ENCODE results near the gene TRAF2.

Gene TRAF2

DNA sequence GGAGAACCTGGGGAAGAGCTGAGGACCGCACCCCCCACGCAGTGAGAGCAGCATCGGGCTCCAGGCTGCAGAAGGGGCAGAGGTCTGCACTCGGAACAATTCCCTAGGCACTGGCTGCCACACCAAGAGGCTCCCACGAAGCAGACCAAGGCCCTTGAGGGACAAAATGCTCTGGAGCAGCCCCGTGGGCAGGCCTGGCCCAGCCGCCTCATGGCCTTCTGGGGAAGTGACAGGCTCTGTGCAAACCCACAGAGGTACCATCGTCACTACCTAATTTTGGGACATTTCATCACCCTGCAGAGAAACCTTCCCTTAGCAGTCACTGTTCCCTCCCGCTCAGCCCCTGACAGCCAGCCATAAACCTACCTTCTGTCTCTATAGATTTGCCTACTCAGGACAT, 42.3 kb downstream of the TRAF2 start:
- H3K36me3 ChIP-seq (ENCODE audit: insufficient read depth, low read length), result peaks cover 12% of the 10 kb centered on the region
- no peaks in the 10 kb centered on the region for H3K79me2 ChIP-seq (ENCODE audit: control insufficient read depth, insufficient read depth, low read length, unreplicated experiment)
- H3K27me3 ChIP-seq (ENCODE audit: insufficient read depth, low read length), result no peaks in the 10 kb centered on the region
- H3K27ac ChIP-seq (ENCODE audit: low read depth, low read length), result no peak overlapping the region
- H3K4me1 ChIP-seq (ENCODE audit: control insufficient read depth, insufficient read depth, low read length, unreplicated experiment), result peaks cover 14% of the 10 kb centered on the region
- no peak overlapping the region for H3K4me3 ChIP-seq (ENCODE audit: low read depth, low read length)
- no peak overlapping the region for H2AFZ ChIP-seq (ENCODE audit: low read length, unreplicated experiment)

DNA sequence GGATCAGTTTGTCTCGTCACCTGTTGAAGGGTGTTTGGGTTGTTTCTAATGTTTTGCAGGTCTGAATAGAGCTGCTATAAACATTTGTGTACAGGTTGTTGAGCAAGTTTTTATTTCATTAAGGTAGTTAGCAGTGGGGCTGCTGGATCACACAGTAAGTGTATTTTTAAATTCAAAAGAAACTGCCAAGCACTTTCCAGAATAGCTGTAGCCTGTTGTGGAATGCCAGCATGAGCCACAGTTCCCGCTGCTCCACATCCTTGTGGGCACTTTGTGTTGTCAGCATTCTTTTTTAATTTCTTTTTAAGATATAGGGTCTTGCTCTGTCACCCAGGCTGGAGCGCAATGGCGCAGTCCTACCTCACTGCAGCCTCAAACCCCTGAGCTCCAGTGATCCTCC, 43.7 kb downstream of the TRAF2 start:
- H3K27ac ChIP-seq (ENCODE audit: low read depth, low read length), result no peak overlapping the region
- peaks cover 14% of the 10 kb centered on the region for H3K4me1 ChIP-seq (ENCODE audit: control insufficient read depth, insufficient read depth, low read length, unreplicated experiment)
- H3K27me3 ChIP-seq (ENCODE audit: insufficient read depth, low read length), result no peaks in the 10 kb centered on the region
- no peak overlapping the region for H2AFZ ChIP-seq (ENCODE audit: low read length, unreplicated experiment)
- H3K4me3 ChIP-seq (ENCODE audit: low read depth, low read length), result no peak overlapping the region
- H3K79me2 ChIP-seq (ENCODE audit: control insufficient read depth, insufficient read depth, low read length, unreplicated experiment), result no peaks in the 10 kb centered on the region
- H3K36me3 ChIP-seq (ENCODE audit: insufficient read depth, low read length), result peaks cover 12% of the 10 kb centered on the region

DNA sequence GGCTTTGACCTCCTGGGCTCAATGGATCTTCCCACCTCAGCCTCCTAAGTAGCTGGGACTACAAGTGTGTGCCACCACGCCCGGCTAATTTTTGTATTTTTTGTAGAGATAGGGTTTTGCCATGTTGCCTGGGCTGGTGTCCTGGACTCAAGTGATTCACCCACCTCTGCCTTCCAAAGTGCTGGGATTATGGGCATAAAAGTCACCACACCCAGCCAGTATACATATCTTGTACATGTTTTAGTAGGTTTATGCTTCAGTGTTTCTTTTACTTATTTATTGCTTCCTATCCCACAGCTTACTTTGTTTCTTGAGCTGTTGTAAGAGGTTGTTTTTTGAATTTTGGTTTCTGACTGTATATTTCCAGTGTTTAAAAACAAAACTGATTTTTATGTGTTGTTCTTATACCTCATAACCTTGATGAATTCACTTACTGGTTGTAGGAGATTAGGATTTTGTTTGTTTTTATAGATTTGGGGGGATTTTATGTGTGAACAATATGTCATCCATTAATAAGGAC, 45.4 kb downstream of the TRAF2 start:
- Histone ChIP-seq H3K79me2 (ENCODE audit: control insufficient read depth, insufficient read depth, low read length, unreplicated experiment) (no peaks in the 10 kb centered on the region), H3K27ac (ENCODE audit: low read depth, low read length) (peak overlapping the region; percentile 88), H3K27me3 (ENCODE audit: insufficient read depth, low read length) (no peaks in the 10 kb centered on the region), H3K36me3 (ENCODE audit: insufficient read depth, low read length) (peaks cover 12% of the 10 kb centered on the region), H3K4me3 (ENCODE audit: low read depth, low read length) (no peak overlapping the region), H2AFZ (ENCODE audit: low read length, unreplicated experiment) (no peak overlapping the region), H3K4me1 (ENCODE audit: control insufficient read depth, insufficient read depth, low read length, unreplicated experiment) (peaks cover 14% of the 10 kb centered on the region)

DNA sequence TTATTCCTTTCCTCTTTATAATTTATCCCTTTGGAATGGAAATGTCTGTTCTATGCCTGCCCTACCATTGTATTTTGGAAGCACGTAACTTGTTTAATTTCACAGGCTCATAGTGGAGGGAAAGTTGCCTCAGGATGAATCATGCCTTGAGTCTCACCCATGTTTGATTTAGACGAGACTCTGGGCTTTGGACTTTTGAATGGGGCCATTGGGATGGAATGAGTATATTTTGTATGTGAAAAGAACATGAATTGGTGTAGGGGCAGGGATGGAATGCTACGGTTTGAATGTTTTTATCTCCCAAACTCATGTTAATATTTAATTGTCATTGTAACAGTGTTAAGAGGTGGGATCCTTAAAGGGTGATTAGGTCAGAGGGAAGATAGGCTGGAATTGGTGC, 48.0 kb downstream of the TRAF2 start:
- peaks cover 13% of the 10 kb centered on the region for H3K36me3 ChIP-seq (ENCODE audit: insufficient read depth, low read length)
- H3K4me3 ChIP-seq (ENCODE audit: low read depth, low read length), result no peak overlapping the region
- peaks cover 5% of the 10 kb centered on the region for H3K4me1 ChIP-seq (ENCODE audit: control insufficient read depth, insufficient read depth, low read length, unreplicated experiment)
- no peaks in the 10 kb centered on the region for H3K79me2 ChIP-seq (ENCODE audit: control insufficient read depth, insufficient read depth, low read length, unreplicated experiment)
- no peak overlapping the region for H2AFZ ChIP-seq (ENCODE audit: low read length, unreplicated experiment)
- no peak overlapping the region for H3K27ac ChIP-seq (ENCODE audit: low read depth, low read length)
- H3K27me3 ChIP-seq (ENCODE audit: insufficient read depth, low read length), result no peaks in the 10 kb centered on the region

DNA sequence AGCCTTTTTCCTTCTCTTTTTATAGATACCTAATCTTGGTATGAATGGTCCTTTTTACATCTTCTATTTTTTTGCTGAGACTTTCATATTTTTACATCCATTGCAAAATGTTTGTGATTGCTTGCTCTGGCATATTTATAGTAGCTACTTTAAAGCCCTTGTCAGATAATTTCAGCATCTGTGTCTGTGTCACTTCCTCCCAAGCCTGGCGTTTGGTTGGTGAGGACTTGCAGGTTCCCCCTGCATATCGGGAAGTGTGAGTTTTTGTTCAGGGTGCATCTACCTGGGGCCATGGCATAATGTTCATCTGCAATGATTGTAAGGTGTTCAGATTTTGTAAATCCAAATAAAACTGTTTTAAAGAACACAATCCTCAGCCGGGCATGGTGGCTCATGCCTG, 49.3 kb downstream of the TRAF2 start:
- Histone ChIP-seq H3K79me2 (ENCODE audit: control insufficient read depth, insufficient read depth, low read length, unreplicated experiment) (peaks cover 6% of the 10 kb centered on the region), H3K36me3 (ENCODE audit: insufficient read depth, low read length) (peaks cover 25% of the 10 kb centered on the region), H2AFZ (ENCODE audit: low read length, unreplicated experiment) (no peak overlapping the region), H3K4me1 (ENCODE audit: control insufficient read depth, insufficient read depth, low read length, unreplicated experiment) (peaks cover 5% of the 10 kb centered on the region), H3K27ac (ENCODE audit: low read depth, low read length) (no peak overlapping the region), H3K27me3 (ENCODE audit: insufficient read depth, low read length) (no peaks in the 10 kb centered on the region), H3K4me3 (ENCODE audit: low read depth, low read length) (no peak overlapping the region)

DNA sequence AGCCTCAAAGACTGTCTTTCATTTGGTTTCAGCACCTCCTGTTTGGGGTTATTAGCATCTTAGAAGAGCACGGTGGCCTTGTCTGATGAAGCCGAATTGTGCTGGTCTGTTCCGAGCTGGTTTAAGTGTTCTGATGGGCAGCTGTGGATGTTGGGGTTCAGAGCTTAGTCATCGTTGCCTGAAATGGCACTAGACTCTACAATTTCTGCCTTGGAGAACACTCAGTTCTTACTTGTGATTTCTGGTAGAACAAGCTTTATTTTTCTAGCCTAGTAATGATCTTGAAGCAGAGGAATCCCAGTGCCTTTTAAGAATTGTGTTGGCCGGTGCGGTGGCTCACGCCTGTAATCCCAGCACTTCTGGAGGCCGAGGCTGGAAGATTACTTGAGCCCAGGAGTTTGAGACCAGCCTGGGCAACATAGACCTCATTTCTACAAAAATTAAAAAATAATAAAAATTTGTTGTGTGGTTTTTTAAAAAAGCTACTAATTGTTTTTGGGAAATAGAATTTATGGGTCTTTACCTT, 50.4 kb downstream of the TRAF2 start:
- peaks cover 29% of the 10 kb centered on the region; the same call in 1 of the 2 replicates for H3K36me3 ChIP-seq (ENCODE audit: insufficient read depth, low read length)
- peaks cover 12% of the 10 kb centered on the region for H3K79me2 ChIP-seq (ENCODE audit: control insufficient read depth, insufficient read depth, low read length, unreplicated experiment)

DNA sequence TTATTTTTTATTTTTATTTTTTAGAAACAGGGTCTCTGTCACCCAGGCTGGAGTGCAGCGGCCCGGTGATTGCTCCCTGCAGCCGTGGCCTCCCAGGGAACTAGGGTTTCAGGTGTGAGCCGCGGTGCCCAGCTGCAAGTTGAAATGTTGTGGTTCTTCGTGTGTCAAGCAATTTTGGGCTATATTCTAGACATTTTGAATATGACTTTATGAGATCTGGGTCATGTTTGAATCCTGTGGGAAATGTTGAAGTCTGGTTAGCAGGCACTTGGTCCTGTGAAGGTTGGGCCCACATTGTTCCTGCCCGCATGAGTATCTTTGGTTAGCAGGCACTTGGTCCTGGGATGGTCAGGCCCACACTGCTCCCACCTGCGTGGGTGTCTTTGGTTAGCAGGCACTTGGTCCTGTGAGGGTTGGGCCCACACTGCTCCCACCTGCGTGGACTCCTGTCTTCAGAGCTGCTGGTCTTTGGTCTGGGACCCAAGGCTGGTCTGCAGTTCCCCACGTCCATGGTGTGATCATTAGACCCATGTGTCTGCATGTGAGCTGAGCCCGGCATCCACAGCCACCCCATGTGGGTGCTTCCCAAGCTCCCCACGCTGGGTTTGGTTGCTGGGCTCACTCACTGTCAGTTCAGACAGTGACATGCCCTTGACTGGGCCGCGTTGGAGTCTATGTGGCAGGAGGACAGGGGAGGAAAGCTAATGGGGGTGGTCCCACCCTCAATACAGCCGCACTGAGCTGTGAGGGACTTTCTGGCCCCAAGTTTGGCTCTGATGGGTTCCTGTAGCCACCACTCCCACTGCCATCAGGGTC, 51.1 kb downstream of the TRAF2 start:
- Histone ChIP-seq H3K27me3 (ENCODE audit: insufficient read depth, low read length) (no peaks in the 10 kb centered on the region), H3K79me2 (ENCODE audit: control insufficient read depth, insufficient read depth, low read length, unreplicated experiment) (peaks cover 16% of the 10 kb centered on the region), H2AFZ (ENCODE audit: low read length, unreplicated experiment) (no peak overlapping the region), H3K4me3 (ENCODE audit: low read depth, low read length) (no peak overlapping the region), H3K4me1 (ENCODE audit: control insufficient read depth, insufficient read depth, low read length, unreplicated experiment) (no peaks in the 10 kb centered on the region), H3K36me3 (ENCODE audit: insufficient read depth, low read length) (peaks cover 36% of the 10 kb centered on the region; the same call in 1 of the 2 replicates), H3K27ac (ENCODE audit: low read depth, low read length) (no peak overlapping the region)

More for the DNA sequence above, 50.4 kb downstream of the TRAF2 start:
- H3K27me3 ChIP-seq (ENCODE audit: insufficient read depth, low read length), result no peaks in the 10 kb centered on the region
- H3K27ac ChIP-seq (ENCODE audit: low read depth, low read length), result no peak overlapping the region
- H2AFZ ChIP-seq (ENCODE audit: low read length, unreplicated experiment), result no peak overlapping the region
- H3K4me3 ChIP-seq (ENCODE audit: low read depth, low read length), result no peak overlapping the region
- peaks cover 3% of the 10 kb centered on the region for H3K4me1 ChIP-seq (ENCODE audit: control insufficient read depth, insufficient read depth, low read length, unreplicated experiment)

DNA sequence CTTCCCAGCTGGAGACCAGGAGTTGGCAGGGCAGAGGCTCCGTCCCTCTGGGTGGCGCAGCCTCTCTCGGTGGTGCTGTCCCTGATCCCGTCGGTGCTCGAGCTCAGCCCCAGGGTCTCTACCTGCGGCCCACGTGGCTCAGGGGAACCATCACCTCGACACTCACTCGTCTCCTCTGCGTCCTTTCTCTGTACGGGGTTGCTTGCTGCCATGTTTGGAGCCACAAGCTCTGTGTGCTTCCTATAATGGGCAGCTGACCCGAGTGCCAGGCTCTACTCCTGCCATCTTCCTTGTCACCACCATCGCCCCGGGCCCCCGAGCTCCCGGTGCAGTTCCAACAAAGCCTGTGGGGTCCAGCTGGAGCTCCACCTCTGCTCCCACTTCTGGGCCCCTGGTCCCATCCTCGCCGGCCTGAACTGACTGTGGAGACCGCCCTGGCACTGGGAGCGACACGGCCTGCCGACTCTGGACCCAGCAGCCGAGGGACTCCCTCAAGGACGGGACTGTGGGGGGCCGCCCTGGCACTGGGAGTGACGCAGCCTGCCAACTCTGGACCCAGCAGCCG, 53.2 kb downstream of the TRAF2 start:
- H3K27me3 ChIP-seq (ENCODE audit: insufficient read depth, low read length), result no peaks in the 10 kb centered on the region
- no peak overlapping the region for H2AFZ ChIP-seq (ENCODE audit: low read length, unreplicated experiment)
- H3K79me2 ChIP-seq (ENCODE audit: control insufficient read depth, insufficient read depth, low read length, unreplicated experiment), result peaks cover 33% of the 10 kb centered on the region
- no peak overlapping the region for H3K4me3 ChIP-seq (ENCODE audit: low read depth, low read length)
- no peak overlapping the region for H3K27ac ChIP-seq (ENCODE audit: low read depth, low read length)
- H3K36me3 ChIP-seq (ENCODE audit: insufficient read depth, low read length), result peaks cover 37% of the 10 kb centered on the region; the same call in 1 of the 2 replicates
- H3K4me1 ChIP-seq (ENCODE audit: control insufficient read depth, insufficient read depth, low read length, unreplicated experiment), result peaks cover 7% of the 10 kb centered on the region

DNA sequence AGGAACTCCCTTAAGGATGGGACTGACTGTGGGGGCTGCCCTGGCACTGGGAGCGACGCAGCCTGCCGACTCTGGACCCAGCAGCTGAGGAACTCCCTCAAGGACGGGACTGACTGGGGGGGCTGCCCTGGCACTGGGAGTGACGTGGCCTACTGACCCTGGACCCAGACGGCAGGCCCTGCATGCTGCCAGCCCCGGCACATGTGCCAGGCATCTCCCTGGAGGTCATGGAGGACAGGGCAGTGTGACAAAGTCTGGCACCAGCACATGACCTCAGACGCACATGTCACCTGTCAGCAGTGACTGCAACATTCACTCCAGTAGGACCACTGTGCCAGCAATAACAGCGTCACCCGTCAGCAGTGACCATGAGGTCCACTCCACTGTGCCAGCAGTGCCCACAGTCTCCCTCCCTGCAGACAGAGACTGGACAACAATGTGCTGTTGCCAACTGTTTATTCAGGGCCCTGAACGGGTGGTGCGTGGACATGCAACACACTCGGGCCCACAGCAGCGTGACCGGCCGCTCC, 53.7 kb downstream of the TRAF2 start:
- peaks cover 7% of the 10 kb centered on the region for H3K4me1 ChIP-seq (ENCODE audit: control insufficient read depth, insufficient read depth, low read length, unreplicated experiment)
- H3K79me2 ChIP-seq (ENCODE audit: control insufficient read depth, insufficient read depth, low read length, unreplicated experiment), result peaks cover 33% of the 10 kb centered on the region
- H3K27ac ChIP-seq (ENCODE audit: low read depth, low read length), result no peak overlapping the region
- H3K4me3 ChIP-seq (ENCODE audit: low read depth, low read length), result no peak overlapping the region
- H3K27me3 ChIP-seq (ENCODE audit: insufficient read depth, low read length), result no peaks in the 10 kb centered on the region
- H3K36me3 ChIP-seq (ENCODE audit: insufficient read depth, low read length), result peaks cover 37% of the 10 kb centered on the region; the same call in 1 of the 2 replicates
- H2AFZ ChIP-seq (ENCODE audit: low read length, unreplicated experiment), result no peak overlapping the region

DNA sequence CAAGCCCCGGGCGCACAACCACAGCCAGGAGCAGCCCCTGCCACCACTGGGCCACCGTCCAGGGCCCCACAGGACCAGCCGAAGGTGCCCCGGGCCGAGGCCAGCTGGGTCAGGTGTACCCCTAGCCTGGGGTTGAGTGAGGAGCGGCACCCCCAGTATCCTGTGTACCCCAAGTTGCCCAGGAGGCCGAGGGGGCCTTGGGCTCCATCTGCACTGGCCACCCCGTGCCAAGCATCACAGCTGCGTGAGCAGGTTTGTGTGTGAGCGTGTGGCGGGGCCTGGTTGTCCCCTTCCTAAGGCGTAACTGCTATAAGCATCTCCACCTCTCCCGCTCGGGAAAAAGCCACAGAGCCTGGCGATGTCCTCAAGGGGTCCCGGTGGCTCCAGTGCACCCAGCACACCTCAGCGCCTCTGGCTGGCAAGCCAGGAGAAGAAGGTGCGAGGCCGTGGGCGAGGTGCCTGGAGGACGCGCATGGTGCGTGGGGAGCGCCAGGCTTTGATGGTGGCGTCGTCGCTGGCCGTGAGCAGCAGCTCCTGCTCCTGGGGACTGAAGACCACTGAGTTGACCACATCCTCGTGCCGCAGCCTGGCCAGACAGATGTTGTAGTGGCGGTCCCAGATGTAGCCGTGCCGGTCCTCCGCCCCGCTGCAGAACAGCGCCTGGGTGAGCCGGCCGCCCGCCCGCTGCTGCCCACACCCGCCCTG, 54.4 kb downstream of the TRAF2 start:
- H3K27me3 ChIP-seq (ENCODE audit: insufficient read depth, low read length), result no peaks in the 10 kb centered on the region
- H3K4me1 ChIP-seq (ENCODE audit: control insufficient read depth, insufficient read depth, low read length, unreplicated experiment), result peaks cover 7% of the 10 kb centered on the region
- no peak overlapping the region for H2AFZ ChIP-seq (ENCODE audit: low read length, unreplicated experiment)
- no peak overlapping the region for H3K27ac ChIP-seq (ENCODE audit: low read depth, low read length)
- peaks cover 37% of the 10 kb centered on the region; the same call in 1 of the 2 replicates for H3K36me3 ChIP-seq (ENCODE audit: insufficient read depth, low read length)
- no peak overlapping the region for H3K4me3 ChIP-seq (ENCODE audit: low read depth, low read length)
- peaks cover 33% of the 10 kb centered on the region for H3K79me2 ChIP-seq (ENCODE audit: control insufficient read depth, insufficient read depth, low read length, unreplicated experiment)

Data from ACC112 (cell line).